ENCODE data around the gene CCNK.

CCNK gene

DNA sequence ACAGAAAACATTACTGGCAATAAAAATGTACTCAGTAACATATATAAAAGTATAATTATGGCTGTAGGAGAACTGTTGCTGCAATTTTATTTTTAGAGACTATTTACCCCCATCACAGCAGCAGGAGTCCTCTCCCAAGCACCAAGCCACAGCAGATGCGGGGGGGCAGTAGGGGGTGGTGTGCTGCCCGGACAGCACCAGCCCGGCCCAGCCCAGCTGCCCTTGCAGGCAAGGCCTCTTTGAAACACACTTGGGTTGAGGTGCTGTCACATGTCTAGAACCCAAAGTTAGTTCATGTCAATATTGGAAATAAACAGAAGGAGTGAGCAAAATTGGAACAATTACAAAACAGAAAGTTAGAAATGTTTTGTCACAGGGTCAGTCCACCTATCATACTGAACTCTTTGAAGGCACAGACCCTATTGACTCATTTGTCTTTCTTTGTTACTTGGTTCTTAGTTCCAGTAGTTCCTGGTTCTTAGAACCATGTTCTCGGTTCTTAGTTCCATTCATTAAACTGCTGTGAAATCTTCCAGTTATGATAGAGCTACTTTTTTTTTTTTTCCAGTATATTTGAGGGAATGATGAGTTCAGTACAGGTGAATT is 22.7 kb downstream of the CCNK start:
- TF ChIP-seq CTCF (IDR thresholded peaks at IDR 0.05; ENCODE audit: borderline replicate concordance, insufficient read depth, low read depth, low read length), result no peak
- no peak overlapping the region for H3K4me3 ChIP-seq (ENCODE audit: low read depth, low read length)

GRCh38 chr14:99505089-99505488 is 23.9 kb downstream of the CCNK start:
- H3K4me3 ChIP-seq (ENCODE audit: low read depth, low read length), result no peak overlapping the region
- no peak for TF ChIP-seq CTCF (IDR thresholded peaks at IDR 0.05; ENCODE audit: borderline replicate concordance, insufficient read depth, low read depth, low read length)

GRCh38 chr14:99506276-99506675 is 25.1 kb downstream of the CCNK start:
- TF ChIP-seq CTCF (IDR thresholded peaks at IDR 0.05; ENCODE audit: borderline replicate concordance, insufficient read depth, low read depth, low read length), result no peak
- no peak overlapping the region for H3K4me3 ChIP-seq (ENCODE audit: low read depth, low read length)

- no peak for TF ChIP-seq CTCF (IDR thresholded peaks at IDR 0.05; ENCODE audit: borderline replicate concordance, insufficient read depth, low read depth, low read length)
- H3K4me3 ChIP-seq (ENCODE audit: low read depth, low read length), result no peak overlapping the region
Observed at GRCh38 chr14:99507860-99508640, 26.8 kb downstream of the CCNK start.

DNA sequence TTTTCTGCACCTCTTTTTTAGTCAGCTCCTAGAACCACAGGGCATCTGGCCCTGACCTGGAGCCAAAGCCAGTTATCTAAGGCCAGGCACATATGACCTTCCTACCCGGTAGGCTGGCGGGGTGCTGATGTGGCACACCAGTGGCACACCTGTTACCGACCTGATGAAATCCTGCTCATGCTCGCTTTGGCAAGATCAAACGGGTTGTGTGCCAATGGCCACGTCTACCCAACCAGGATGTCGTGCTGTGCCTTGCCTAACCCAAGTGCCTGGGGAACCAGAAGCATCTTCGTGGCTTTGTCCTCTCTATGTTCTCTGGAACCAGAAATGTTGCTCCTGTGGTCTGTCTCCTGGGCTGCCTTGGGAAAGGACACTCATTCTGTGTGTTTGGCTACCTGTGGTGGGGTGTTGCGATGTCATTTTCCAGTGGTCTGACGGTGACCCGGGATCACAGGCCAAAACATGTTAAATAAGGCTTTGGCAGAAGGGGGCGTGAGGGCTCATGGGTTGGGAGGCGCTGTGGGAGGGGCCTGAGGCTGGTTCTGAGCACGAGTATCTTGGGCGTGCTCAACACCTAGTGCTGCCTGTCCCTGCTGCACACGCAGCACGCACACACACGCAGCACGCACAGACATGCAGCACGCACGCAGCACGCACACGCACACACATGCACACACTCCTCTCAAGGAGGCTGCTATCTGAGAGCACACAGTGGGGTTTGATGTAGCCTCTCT is 27.9 kb downstream of the CCNK start:
- TF ChIP-seq CTCF (IDR thresholded peaks at IDR 0.05; ENCODE audit: borderline replicate concordance, insufficient read depth, low read depth, low read length), result no peak
- H3K4me3 ChIP-seq (ENCODE audit: low read depth, low read length), result no peak overlapping the region

GRCh38 chr14:99509871-99510555 is 28.8 kb downstream of the CCNK start:
- no peak for TF ChIP-seq CTCF (IDR thresholded peaks at IDR 0.05; ENCODE audit: borderline replicate concordance, insufficient read depth, low read depth, low read length)

More at GRCh38 chr14:99509871-99510555, 28.8 kb downstream of the CCNK start:
- H3K4me3 ChIP-seq (ENCODE audit: low read depth, low read length), result no peak overlapping the region
